Epithelial cell of proximal tubule (primary cell): ENCODE data around the gene HS6ST3. TPM values are rescaled to one million over a fixed set of nuclear protein-coding genes. Genes with fewer than 3 reads are reported as not detected.

Experiments used
- DNase-seq: peaks from one replicate; pipeline ENCODE4 v3.0.0-alpha.2; 2011; ENCODE audit warnings: low read depth
- H3K4me3 ChIP-seq: 2 replicates; pipeline ENCODE4 v1.5.1; 2011; ENCODE audit warnings: low read depth, mild to moderate bottlenecking, low read length
- total RNA-seq: library from RNA; depleted of rRNA; stranded (reverse); fragments of >200 nt; gene quantifications from 2 replicates; pipeline ENCODE4 v1.2.3, GENCODE V29; 2015
- TF ChIP-seq, protein P1 (sequence below): conservative IDR thresholded peaks from 2 replicates; pipeline ENCODE4 v1.5.1; 2012; ENCODE audit warnings: low read depth, mild to moderate bottlenecking, low read length

HS6ST3 gene
- total RNA-seq, 1 donor from 2014 or later = 0.29 TPM

- TF ChIP-seq, protein P1, sequence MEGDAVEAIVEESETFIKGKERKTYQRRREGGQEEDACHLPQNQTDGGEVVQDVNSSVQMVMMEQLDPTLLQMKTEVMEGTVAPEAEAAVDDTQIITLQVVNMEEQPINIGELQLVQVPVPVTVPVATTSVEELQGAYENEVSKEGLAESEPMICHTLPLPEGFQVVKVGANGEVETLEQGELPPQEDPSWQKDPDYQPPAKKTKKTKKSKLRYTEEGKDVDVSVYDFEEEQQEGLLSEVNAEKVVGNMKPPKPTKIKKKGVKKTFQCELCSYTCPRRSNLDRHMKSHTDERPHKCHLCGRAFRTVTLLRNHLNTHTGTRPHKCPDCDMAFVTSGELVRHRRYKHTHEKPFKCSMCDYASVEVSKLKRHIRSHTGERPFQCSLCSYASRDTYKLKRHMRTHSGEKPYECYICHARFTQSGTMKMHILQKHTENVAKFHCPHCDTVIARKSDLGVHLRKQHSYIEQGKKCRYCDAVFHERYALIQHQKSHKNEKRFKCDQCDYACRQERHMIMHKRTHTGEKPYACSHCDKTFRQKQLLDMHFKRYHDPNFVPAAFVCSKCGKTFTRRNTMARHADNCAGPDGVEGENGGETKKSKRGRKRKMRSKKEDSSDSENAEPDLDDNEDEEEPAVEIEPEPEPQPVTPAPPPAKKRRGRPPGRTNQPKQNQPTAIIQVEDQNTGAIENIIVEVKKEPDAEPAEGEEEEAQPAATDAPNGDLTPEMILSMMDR = no peak
- no peak overlapping the region for H3K4me3 ChIP-seq
Observed at GRCh38 chr13:96678801-96679200, 588.9 kb downstream of the HS6ST3 start.

DNA sequence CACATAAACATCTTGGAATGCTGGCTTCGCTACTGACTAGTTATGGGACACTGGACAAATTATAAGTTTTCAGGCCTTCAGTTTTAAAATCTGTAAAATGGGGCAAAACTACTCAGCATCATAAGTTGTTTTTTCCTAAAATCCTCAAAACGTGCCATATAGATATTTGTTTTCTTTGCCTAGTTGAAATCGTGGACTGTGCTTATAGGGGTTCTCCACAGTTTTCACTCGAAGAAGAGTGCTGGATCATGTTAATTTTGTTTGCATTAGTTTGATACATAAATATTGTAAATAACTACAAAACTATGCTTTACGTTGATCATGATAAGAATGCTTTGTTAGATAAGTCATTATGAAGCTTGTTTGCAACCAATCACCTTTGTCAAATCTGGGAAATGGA is 591.0 kb downstream of the HS6ST3 start:
- no peak for DNase-seq
- TF ChIP-seq, protein P1 = no peak

More at GRCh38 chr13:96678801-96679200, 588.9 kb downstream of the HS6ST3 start:
- DNase-seq = no peak

DNA sequence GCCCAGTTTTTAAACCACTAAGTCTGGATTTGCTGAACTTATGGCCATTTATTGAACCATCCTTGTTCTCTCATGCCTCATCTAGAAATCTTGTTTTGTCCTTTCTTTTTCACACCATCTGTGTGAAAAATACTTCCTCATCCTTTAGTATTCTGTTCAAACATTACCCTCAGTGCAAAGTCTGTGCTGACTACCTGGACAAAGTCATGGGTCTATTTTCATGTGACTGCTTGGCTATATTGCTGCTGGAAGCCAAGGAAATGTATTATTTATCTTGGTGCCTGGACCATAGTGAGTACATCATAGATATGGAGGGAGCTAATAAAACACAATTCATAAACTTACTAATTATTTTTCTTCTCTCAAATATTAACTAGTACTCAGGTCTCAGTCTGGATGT is 591.9 kb downstream of the HS6ST3 start:
- no peak overlapping the region for H3K4me3 ChIP-seq
- TF ChIP-seq, protein P1 = no peak
- DNase-seq = no peak

More for the DNA sequence above, 591.0 kb downstream of the HS6ST3 start:
- H3K4me3 ChIP-seq = no peak overlapping the region

- DNase-seq = no peak
- TF ChIP-seq, protein P1 = no peak
- no peak overlapping the region for H3K4me3 ChIP-seq
Observed at GRCh38 chr13:96684469-96684868, 594.6 kb downstream of the HS6ST3 start.

- H3K4me3 ChIP-seq = no peak overlapping the region
- TF ChIP-seq, protein P1 = no peak
Observed at GRCh38 chr13:96684907-96685306, 595.0 kb downstream of the HS6ST3 start.

DNA sequence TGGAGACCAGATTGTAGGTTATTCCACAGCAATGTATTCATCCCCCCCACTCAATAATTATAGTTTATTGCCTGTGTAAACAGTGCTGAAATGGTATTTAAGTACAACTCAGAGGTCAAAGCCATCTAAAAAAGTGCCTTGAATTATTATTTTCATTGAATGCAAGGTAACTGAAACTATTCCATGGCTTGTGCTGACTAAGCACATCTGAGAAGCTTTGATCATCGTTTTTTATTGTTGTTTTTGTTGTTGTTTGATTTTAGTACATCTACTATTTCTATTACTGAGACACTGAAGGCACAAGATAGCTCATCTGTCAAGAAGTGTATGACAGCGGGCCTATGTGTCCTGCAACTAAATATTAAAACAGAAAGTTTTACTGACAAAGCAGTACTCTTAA is 596.4 kb downstream of the HS6ST3 start:
- H3K4me3 ChIP-seq = no peak overlapping the region
- DNase-seq = no peak
- TF ChIP-seq, protein P1 = no peak

More at GRCh38 chr13:96684907-96685306, 595.0 kb downstream of the HS6ST3 start:
- no peak for DNase-seq

- H3K4me3 ChIP-seq = no peak overlapping the region
- TF ChIP-seq, protein P1 = no peak
- DNase-seq = no peak
Observed at GRCh38 chr13:96687191-96687590, 597.3 kb downstream of the HS6ST3 start.
